KOPT-K1 (cell line): Measurements from ENCODE around the gene SUGCT.

Experiments
- H3K27ac ChIP-seq: fragments of 200-600 bp; sonication (generic); 2 replicates; pipeline ENCODE4 v1.5.1; 2016; ENCODE audit warnings: antibody characterized with exemption, mild to moderate bottlenecking, low read depth, low read length; ENCODE audit not compliant: poor library complexity, severe bottlenecking
- H3K36me3 ChIP-seq: fragments of 200-600 bp; sonication (generic); 2 replicates; pipeline ENCODE4 v1.5.1; 2017; ENCODE audit warnings: antibody characterized with exemption, mild to moderate bottlenecking, low read length, moderate library complexity; ENCODE audit not compliant: insufficient read depth
- H3K9me3 ChIP-seq: fragments of 200-600 bp; sonication (generic); 2 replicates; pipeline ENCODE4 v1.5.1; 2017; ENCODE audit warnings: antibody characterized with exemption, low read length, mild to moderate bottlenecking; ENCODE audit not compliant: insufficient read depth, poor library complexity, severe bottlenecking

Gene SUGCT

DNA sequence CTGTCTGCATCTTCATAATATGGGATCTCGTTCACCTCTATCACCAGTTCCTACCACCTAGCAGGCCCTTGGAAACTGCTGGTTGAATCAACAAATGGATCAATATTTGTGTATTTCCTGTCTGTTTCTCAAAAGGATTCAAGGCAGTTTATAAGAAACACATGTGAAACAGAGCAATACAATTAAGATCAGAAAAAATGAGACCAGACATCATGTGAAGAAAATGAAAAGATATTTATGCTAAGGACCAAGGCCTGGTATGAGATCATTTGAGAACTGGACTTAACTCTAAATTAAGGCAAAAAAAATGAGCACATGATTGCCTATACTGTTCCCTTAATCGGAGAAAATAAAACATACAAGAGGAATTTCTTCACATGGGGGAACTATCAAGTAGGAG is 589.0 kb downstream of the SUGCT start:
- Histone ChIP-seq H3K9me3 (no peaks in the 10 kb centered on the region), H3K27ac (no peak overlapping the region), H3K36me3 (no peaks in the 10 kb centered on the region)

DNA sequence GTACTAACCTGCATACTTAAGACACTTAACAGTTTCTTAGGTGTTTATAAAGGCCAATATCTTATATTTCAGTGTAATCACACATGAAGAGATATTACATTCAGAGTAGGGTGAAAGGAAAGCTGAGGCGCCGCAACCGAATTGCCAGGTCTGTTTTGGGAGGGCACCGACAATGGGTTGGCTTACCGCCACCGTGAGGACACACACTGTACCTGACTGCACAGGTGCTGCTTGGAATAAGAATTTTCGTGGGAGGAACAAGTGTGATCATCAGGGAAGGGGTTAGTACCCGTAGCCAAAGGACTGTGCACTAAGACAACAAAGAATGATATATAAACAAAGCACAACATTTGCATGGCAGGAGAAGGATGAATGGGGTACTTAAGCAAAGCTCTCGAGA is 591.8 kb downstream of the SUGCT start:
- H3K27ac ChIP-seq: no peak overlapping the region
- H3K9me3 ChIP-seq: no peaks in the 10 kb centered on the region
- H3K36me3 ChIP-seq: no peaks in the 10 kb centered on the region

DNA sequence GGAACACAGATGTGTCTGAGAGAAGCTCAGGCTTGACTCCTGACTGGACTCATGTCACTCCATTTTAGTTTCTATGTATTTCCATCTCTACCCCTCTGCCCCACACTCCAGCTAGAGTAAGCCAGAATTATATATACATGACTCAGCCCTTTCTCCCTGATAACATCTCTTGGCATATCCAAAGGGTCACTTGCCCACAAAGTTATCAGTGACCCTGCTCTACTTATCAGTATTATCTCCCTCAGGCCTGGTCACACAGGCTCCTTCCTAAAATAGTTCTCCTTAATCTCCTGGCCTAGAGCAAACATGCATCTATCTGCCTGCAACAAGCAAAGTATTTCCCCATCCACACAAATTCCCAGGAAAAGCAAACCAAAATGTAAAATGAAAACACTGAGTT is 598.3 kb downstream of the SUGCT start:
- Histone ChIP-seq H3K27ac (no peak overlapping the region), H3K9me3 (no peaks in the 10 kb centered on the region)

DNA sequence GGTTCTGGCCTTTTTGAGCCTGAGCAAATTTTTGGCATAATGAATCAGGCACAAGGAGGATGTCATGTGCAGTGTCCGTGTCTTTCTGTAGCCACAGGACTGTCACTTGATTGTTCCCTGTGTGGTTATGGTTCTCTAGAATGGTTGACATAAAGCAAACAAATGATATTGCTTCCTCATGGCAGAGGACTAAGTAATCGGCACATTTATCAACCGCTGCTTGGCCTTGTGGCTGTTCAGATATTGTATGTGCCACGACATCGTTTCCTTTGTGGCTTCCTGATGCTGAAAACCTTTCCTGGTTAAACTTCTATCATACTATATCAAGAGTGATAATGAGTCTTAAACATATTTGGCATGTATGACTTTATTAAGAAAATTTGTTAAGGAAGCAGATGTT is 598.8 kb downstream of the SUGCT start:
- Histone ChIP-seq H3K36me3 (no peaks in the 10 kb centered on the region), H3K9me3 (no peaks in the 10 kb centered on the region), H3K27ac (no peak overlapping the region)

More for the DNA sequence above, 598.3 kb downstream of the SUGCT start:
- H3K36me3 ChIP-seq: no peaks in the 10 kb centered on the region

DNA sequence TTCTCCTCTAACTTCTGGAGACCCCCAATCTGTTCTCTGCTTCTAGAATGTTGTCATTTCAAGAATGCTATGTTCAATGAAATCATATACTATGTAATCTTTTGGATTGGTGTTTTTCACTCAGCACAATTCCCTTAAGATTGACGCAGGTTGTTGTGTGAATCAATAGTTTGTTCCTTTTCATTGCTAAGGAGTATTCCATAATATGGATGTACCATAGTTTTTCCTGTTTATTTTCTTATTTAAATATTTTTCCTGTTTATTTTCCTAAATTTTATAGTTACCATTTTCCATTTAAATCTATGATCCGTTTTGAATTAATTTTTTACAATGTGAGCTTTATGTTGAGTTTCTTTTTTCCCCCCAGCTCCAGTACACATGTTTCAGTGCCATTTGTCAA is 604.5 kb downstream of the SUGCT start:
- H3K9me3 ChIP-seq: no peaks in the 10 kb centered on the region
- H3K27ac ChIP-seq: no peak overlapping the region
- H3K36me3 ChIP-seq: no peaks in the 10 kb centered on the region

DNA sequence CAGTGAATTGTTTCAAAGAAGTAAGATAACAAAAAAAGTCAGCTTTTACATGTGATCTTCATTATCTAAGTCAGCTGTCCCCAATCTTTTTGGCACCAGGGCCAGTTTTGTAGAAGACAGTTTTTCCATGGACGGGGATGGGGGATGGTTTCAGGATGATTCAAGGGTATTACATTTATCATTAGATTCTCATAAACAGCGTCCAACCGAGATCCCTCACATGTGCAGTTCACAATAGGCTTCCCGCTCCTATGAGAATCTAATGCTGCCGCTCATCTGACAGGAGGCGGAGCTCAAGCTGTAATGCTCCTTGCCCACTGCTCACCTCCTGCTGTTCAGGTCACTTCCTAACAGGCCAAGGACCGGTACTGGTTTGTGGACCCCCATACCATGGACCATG is 607.5 kb downstream of the SUGCT start:
- Histone ChIP-seq H3K36me3 (no peaks in the 10 kb centered on the region), H3K9me3 (no peaks in the 10 kb centered on the region), H3K27ac (no peak overlapping the region)

DNA sequence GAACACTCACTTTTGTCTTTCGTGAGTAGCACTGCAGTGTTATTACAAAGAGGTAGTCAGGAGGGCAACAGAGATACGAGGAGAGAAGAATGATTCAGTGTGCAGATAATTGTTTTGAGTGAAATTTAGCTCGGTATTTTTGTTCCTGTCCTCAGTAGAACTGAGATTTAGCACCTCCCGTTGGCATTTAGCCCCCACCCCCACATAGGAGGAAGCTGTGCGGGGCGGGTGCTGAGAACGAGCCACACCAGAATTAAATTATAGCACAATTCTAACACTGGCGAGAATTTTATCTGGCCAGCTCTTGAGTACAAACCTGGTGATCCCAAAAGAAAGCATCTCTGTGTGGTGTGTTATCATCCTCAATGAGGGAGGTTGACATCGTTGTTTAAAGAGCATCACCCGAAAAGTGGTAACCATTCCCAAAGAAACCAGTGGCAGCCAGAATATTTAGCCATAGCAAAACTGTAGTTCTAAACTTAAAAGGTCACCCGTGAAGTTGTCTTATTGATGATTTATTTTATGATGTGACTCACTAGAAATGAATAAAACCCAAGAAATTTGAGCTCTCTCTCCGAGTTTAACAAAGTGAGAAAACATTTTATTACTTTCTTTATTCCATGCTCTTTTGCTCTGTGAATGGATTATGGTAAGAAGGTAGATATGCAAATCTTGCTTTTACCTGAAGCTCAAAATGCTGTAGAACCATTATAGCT is 612.2 kb downstream of the SUGCT start:
- H3K27ac ChIP-seq: no peak overlapping the region
- H3K36me3 ChIP-seq: no peaks in the 10 kb centered on the region

DNA sequence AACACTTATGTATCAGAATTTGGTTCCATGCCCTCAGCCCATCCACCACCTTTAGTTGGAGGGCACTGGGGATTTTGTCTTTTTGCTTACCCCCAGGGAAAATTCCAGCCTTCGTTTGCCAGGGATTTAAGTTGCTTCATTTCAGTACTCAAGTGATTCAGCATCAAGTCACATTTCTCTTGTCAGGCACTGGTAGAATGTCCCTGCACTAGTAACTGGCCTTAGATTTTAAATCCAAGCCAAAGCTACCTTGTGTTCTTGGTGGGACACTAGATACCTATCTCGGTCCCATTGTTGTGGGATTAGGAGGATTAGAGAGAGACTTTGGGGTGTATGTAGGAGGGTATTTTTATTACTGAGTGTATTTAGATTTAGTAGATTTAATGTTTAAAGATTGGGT is 613.1 kb downstream of the SUGCT start:
- Histone ChIP-seq H3K9me3 (no peaks in the 10 kb centered on the region), H3K27ac (no peak overlapping the region), H3K36me3 (no peaks in the 10 kb centered on the region)

More for the DNA sequence above, 612.2 kb downstream of the SUGCT start:
- no peaks in the 10 kb centered on the region for H3K9me3 ChIP-seq

DNA sequence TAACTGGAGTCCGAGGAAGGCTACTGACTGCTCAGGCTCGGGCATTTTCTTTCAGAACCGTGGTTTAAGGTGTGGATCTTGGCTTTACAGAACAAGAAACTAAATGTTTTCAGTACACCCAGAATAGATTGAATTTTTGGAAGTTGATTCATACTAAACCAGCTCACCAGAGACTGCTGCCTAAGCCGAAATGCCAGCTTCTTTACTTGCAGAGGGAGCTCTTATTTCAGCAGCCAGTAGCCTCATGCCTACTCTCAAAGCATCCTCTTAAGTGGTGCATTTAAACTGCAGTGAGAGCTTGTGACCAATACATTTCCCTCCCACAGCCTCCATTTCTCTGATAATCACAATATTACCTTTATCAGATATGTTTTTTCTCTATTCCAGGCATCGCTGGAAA is 615.1 kb downstream of the SUGCT start:
- Histone ChIP-seq H3K9me3 (no peaks in the 10 kb centered on the region), H3K27ac (no peak overlapping the region), H3K36me3 (no peaks in the 10 kb centered on the region)

DNA sequence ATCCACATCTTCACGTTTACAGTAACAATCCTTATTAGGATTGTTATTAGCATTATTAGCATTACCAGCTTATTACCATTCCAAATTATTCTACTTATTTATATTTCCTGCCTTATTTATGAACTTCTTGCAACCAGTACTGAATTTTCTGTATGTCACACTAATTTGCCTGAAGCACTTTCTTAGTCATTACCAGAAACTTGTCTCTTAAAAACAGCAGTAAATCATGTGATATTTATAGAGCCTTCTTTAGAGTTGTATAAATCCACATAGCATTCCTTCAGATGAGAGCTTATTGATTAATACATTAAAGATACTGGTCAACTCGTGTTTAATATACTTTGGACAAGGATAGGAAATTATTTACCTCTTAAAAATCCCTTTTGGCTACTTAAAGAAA is 618.6 kb downstream of the SUGCT start:
- Histone ChIP-seq H3K27ac (no peak overlapping the region), H3K9me3 (no peaks in the 10 kb centered on the region), H3K36me3 (no peaks in the 10 kb centered on the region)

DNA sequence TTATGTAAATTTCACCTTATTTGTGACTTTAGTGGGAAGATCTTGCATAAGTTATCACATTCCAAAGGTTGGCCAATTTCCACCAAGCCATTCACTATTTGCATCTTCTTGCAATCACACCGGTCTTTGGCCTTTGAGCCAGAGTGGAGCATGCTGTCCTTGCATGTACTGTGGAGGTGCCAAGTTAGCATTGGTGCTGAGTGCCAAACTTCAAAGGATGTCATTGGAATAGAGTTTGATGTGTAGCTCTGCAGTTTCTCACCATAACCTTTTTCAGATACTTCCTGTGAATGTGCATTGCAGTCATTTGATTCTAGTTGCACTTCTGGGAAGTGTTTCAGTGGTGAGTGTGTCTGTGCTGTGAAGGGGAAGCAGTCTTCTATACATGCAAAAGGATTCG is 620.6 kb downstream of the SUGCT start:
- H3K36me3 ChIP-seq: no peaks in the 10 kb centered on the region
- H3K27ac ChIP-seq: no peak overlapping the region
- no peaks in the 10 kb centered on the region for H3K9me3 ChIP-seq

DNA sequence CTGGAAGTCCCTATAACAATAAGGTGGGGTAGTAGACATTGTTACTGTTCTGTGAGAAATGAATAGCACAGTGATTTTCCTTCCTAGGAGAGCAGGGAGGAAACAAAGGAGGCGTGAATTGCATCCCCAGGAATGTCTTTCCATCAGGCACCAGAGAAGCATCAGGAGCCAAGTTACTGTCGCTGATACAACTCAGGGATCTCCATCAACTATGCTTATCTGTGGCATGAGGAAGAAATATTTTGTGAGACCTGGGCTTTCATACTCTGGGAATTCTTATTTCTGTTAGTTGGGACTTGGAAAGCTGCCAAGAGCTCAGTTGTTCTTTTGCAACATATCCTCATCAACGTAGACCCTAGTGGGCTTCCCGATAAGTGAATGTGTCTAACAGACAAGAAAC is 622.3 kb downstream of the SUGCT start:
- no peak overlapping the region for H3K27ac ChIP-seq

DNA sequence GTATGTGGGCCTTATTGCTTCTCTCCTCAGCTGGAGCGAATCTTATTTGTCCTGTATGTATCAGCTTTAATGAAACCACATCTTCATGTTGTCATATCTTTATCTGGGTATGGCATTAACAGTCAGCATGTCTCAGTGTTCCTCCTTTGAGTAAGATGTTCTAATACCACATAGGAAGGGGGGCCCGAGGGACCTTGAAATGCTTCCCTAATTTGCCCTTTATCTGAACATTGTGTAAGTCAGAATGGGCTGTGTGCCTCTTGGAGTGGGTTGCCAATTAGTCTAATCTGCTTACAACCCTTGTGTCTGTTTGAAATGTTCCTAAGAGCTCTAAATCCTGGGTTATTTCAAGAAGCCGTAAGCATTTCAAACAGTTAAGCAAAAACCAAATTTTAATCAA is 623.8 kb downstream of the SUGCT start:
- Histone ChIP-seq H3K27ac (no peak overlapping the region), H3K36me3 (no peaks in the 10 kb centered on the region)

More for the DNA sequence above, 622.3 kb downstream of the SUGCT start:
- Histone ChIP-seq H3K36me3 (no peaks in the 10 kb centered on the region), H3K9me3 (no peaks in the 10 kb centered on the region)

DNA sequence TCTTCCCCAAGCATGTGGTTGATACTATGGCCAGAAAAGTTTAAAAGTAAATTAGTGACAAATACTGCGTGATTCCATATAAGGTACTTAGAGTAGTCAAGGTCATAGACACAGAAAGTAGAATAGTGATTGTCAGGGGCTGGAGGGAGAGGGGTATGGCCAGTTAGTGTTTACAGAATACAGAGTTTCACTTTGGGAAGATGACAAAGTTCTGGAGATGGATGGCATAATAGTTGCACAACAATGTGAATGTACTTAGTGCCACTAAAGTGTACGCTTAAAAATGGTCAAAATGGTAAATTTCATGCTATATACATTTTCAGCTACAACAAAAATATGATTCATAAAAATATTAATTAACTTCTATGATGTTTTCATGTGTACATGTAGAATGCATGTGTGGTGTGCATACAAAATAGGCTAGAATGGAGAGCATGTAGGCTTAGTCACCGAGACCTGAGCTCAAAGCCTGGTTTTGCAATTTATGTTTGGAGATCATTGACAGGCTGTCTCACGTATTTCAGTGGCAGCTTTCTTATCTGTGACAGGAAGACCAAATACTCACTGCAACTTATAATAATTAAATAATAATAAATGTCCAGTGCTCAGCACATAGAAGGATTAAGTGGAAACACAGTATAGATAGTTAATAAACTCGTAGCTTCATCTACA is 625.6 kb downstream of the SUGCT start:
- H3K27ac ChIP-seq: no peak overlapping the region
- no peaks in the 10 kb centered on the region for H3K9me3 ChIP-seq
- no peaks in the 10 kb centered on the region for H3K36me3 ChIP-seq

More for the DNA sequence above, 623.8 kb downstream of the SUGCT start:
- H3K9me3 ChIP-seq: no peaks in the 10 kb centered on the region

DNA sequence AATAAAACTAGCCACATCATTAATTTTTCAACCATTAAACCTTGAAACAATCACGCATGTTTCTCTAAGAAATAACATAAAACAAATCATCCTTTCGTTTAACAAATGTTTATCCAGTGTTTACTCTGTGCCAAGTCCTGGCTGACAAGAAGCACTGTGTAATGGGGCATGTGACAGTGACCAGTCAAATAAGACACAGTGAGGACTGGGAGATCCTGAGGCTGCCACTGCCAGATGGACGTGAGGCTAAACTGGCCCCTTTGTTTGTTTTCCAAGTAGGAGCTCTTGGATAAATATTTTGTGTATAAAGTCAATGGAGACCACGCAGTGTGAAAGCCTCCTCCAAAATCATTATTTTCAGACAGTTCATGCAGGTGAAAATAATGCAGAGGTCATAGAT is 626.2 kb downstream of the SUGCT start:
- Histone ChIP-seq H3K36me3 (no peaks in the 10 kb centered on the region), H3K9me3 (no peaks in the 10 kb centered on the region), H3K27ac (no peak overlapping the region)
